ENCODE data around the gene KIF13A.
"Not testable (repeated sequence)": the region's sequence is repeated elsewhere in the genome, so short reads cannot be mapped to it uniquely, and the experiment has no call there.

KIF13A gene

GRCh38 chr6:17985934-17986655 lies 1.3 kb downstream of the KIF13A start:
- peak overlapping the region; percentile 76 to 86 for H3K4me3 ChIP-seq (ENCODE audit: low read length in 2 of 2)
- no peaks in the 10 kb centered on the region for H3K27me3 ChIP-seq (ENCODE audit: control insufficient read depth in 2 of 2, insufficient read depth in 2 of 2, low read length in 2 of 2)
- no peaks in the 10 kb centered on the region for H3K9me3 ChIP-seq (ENCODE audit: control insufficient read depth in 2 of 2, low read length in 2 of 2)
- H3K4me1 ChIP-seq (ENCODE audit: control insufficient read depth in 2 of 2, insufficient read depth in 2 of 2, low read length in 2 of 2), result peaks cover 8 to 22% of the 10 kb centered on the region in 2 donors
- H3K36me3 ChIP-seq (ENCODE audit: control insufficient read depth in 2 of 2, insufficient read depth in 2 of 2, low read length in 2 of 2), result peaks cover 0 to 5% of the 10 kb centered on the region in 2 donors
- H3K9ac ChIP-seq (ENCODE audit: low read depth in 1 of 2, low read length in 2 of 2), result peak overlapping the region; percentile 75 to 80
- H3K27ac ChIP-seq (ENCODE audit: low read depth in 2 of 2, low read length in 2 of 2), result peak overlapping the region; percentile 80

- peaks cover 0 to 5% of the 10 kb centered on the region in 2 donors for H3K36me3 ChIP-seq (ENCODE audit: control insufficient read depth in 2 of 2, insufficient read depth in 2 of 2, low read length in 2 of 2)
- no peaks in the 10 kb centered on the region for H3K27me3 ChIP-seq (ENCODE audit: control insufficient read depth in 2 of 2, insufficient read depth in 2 of 2, low read length in 2 of 2)
These were observed 2.4 kb downstream of the KIF13A start for GRCh38 chr6:17984812-17985670.

DNA sequence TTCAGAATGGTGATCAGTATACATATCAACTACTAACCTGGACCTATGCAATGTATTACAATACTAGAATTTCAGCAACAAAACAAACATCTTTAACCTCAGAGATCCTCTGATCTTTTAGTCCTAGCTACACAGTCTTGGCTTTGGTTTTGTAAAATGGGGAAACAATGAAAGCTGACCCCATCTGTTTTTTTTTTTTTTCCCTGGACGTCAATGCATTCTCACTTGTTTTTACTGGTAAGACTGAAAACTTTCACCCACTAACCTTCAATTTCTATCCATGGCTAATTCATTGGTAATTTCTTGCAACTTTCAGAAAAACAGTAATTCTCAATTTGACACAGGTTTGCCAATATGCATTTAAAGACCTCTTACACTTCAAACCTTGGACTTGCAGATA lies 3.0 kb downstream of the KIF13A start:
- Histone ChIP-seq H3K4me3 (ENCODE audit: low read length in 2 of 2) (peak overlapping the region in 1 of 2 donors; percentile 60), H3K9ac (ENCODE audit: low read depth in 1 of 2, low read length in 2 of 2) (no peak overlapping the region), H3K27ac (ENCODE audit: low read depth in 2 of 2, low read length in 2 of 2) (no peak overlapping the region), H3K4me1 (ENCODE audit: control insufficient read depth in 2 of 2, insufficient read depth in 2 of 2, low read length in 2 of 2) (peaks cover 8 to 22% of the 10 kb centered on the region in 2 donors), H3K27me3 (ENCODE audit: control insufficient read depth in 2 of 2, insufficient read depth in 2 of 2, low read length in 2 of 2) (no peaks in the 10 kb centered on the region), H3K9me3 (ENCODE audit: control insufficient read depth in 2 of 2, low read length in 2 of 2) (no peaks in the 10 kb centered on the region), H3K36me3 (ENCODE audit: control insufficient read depth in 2 of 2, insufficient read depth in 2 of 2, low read length in 2 of 2) (peaks cover 0 to 5% of the 10 kb centered on the region in 2 donors)

More at GRCh38 chr6:17984812-17985670, 2.4 kb downstream of the KIF13A start:
- peak overlapping the region in 1 of 2 donors; percentile 8 for H3K27ac ChIP-seq (ENCODE audit: low read depth in 2 of 2, low read length in 2 of 2)
- peak overlapping the region; percentile 60 to 76 for H3K4me3 ChIP-seq (ENCODE audit: low read length in 2 of 2)
- peaks cover 8 to 22% of the 10 kb centered on the region in 2 donors for H3K4me1 ChIP-seq (ENCODE audit: control insufficient read depth in 2 of 2, insufficient read depth in 2 of 2, low read length in 2 of 2)
- H3K9ac ChIP-seq (ENCODE audit: low read depth in 1 of 2, low read length in 2 of 2), result peak overlapping the region; percentile 35 to 75
- H3K9me3 ChIP-seq (ENCODE audit: control insufficient read depth in 2 of 2, low read length in 2 of 2), result no peaks in the 10 kb centered on the region

DNA sequence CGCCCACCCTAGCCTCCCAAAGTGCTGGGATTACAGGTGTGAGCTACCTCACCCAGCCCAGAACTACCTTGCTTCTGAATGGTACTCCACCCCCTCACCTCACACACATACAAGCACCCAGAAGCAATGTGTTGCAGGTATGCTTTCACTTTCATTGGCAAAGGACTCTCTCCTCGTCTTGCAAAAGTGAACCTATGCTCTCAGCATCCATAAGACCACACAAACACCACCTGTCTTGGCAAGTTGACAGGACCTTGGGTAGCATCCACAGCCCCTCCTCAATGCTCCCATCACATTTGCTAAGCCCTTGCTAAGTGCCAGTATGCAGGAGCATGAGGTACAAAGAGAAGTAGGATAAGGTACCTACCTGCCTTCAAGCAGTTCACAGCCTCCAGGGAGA lies 3.7 kb downstream of the KIF13A start:
- Histone ChIP-seq H3K36me3 (ENCODE audit: control insufficient read depth in 2 of 2, insufficient read depth in 2 of 2, low read length in 2 of 2) (peaks cover 0 to 5% of the 10 kb centered on the region in 2 donors), H3K9me3 (ENCODE audit: control insufficient read depth in 2 of 2, low read length in 2 of 2) (no peaks in the 10 kb centered on the region), H3K9ac (ENCODE audit: low read depth in 1 of 2, low read length in 2 of 2) (no peak overlapping the region), H3K27me3 (ENCODE audit: control insufficient read depth in 2 of 2, insufficient read depth in 2 of 2, low read length in 2 of 2) (no peaks in the 10 kb centered on the region), H3K4me1 (ENCODE audit: control insufficient read depth in 2 of 2, insufficient read depth in 2 of 2, low read length in 2 of 2) (peaks cover 8 to 22% of the 10 kb centered on the region in 2 donors), H3K27ac (ENCODE audit: low read depth in 2 of 2, low read length in 2 of 2) (no peak overlapping the region), H3K4me3 (ENCODE audit: low read length in 2 of 2) (peak overlapping the region; percentile 15 to 55)

- no peaks in the 10 kb centered on the region for H3K9me3 ChIP-seq (ENCODE audit: control insufficient read depth in 2 of 2, low read length in 2 of 2)
- no peaks in the 10 kb centered on the region for H3K27me3 ChIP-seq (ENCODE audit: control insufficient read depth in 2 of 2, insufficient read depth in 2 of 2, low read length in 2 of 2)
- H3K4me1 ChIP-seq (ENCODE audit: control insufficient read depth in 2 of 2, insufficient read depth in 2 of 2, low read length in 2 of 2), result peaks cover 0 to 7% of the 10 kb centered on the region in 2 donors
- H3K36me3 ChIP-seq (ENCODE audit: control insufficient read depth in 2 of 2, insufficient read depth in 2 of 2, low read length in 2 of 2), result peaks cover 0 to 5% of the 10 kb centered on the region in 2 donors
- H3K4me3 ChIP-seq (ENCODE audit: low read length in 2 of 2), result no peak overlapping the region
- no peak overlapping the region for H3K27ac ChIP-seq (ENCODE audit: low read depth in 2 of 2, low read length in 2 of 2)
- no peak overlapping the region for H3K9ac ChIP-seq (ENCODE audit: low read depth in 1 of 2, low read length in 2 of 2)
These were observed 7.1 kb downstream of the KIF13A start for GRCh38 chr6:17980329-17980728.

GRCh38 chr6:17979479-17979878 lies 8.0 kb downstream of the KIF13A start:
- H3K9me3 ChIP-seq (ENCODE audit: control insufficient read depth in 2 of 2, low read length in 2 of 2), result no peaks in the 10 kb centered on the region
- no peaks in the 10 kb centered on the region for H3K27me3 ChIP-seq (ENCODE audit: control insufficient read depth in 2 of 2, insufficient read depth in 2 of 2, low read length in 2 of 2)
- H3K4me1 ChIP-seq (ENCODE audit: control insufficient read depth in 2 of 2, insufficient read depth in 2 of 2, low read length in 2 of 2), result no peaks in the 10 kb centered on the region
- H3K27ac ChIP-seq (ENCODE audit: low read depth in 2 of 2, low read length in 2 of 2), result no peak overlapping the region
- peaks cover 0 to 5% of the 10 kb centered on the region in 2 donors for H3K36me3 ChIP-seq (ENCODE audit: control insufficient read depth in 2 of 2, insufficient read depth in 2 of 2, low read length in 2 of 2)
- no peak overlapping the region for H3K9ac ChIP-seq (ENCODE audit: low read depth in 1 of 2, low read length in 2 of 2)
- H3K4me3 ChIP-seq (ENCODE audit: low read length in 2 of 2), result no peak overlapping the region

DNA sequence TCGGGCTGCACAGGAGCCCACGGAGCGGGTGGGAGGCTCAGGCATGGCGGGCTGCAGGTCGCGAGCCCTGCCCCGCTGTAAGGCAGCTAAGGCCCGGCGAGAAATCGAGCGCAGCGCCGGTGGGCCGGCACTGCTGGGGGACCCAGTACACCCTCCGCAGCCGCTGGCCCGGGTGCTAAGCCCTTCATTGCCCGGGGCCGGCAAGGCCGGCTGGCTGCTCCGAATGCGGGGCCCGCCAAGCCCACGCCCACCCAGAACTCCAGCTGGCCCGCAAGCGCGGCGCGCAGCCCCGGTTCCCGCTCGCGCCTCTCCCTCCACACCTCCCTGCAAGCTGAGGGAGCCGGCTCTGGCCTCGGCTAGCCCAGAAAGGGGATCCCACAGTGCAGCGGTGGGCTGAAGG lies 11.2 kb downstream of the KIF13A start:
- not testable (repeated sequence) for H3K36me3 ChIP-seq (ENCODE audit: control insufficient read depth in 2 of 2, insufficient read depth in 2 of 2, low read length in 2 of 2); H3K9me3 ChIP-seq (ENCODE audit: control insufficient read depth in 2 of 2, low read length in 2 of 2); H3K27ac ChIP-seq (ENCODE audit: low read depth in 2 of 2, low read length in 2 of 2); H3K4me3 ChIP-seq (ENCODE audit: low read length in 2 of 2); H3K9ac ChIP-seq (ENCODE audit: low read depth in 1 of 2, low read length in 2 of 2); H3K27me3 ChIP-seq (ENCODE audit: control insufficient read depth in 2 of 2, insufficient read depth in 2 of 2, low read length in 2 of 2); H3K4me1 ChIP-seq (ENCODE audit: control insufficient read depth in 2 of 2, insufficient read depth in 2 of 2, low read length in 2 of 2)

DNA sequence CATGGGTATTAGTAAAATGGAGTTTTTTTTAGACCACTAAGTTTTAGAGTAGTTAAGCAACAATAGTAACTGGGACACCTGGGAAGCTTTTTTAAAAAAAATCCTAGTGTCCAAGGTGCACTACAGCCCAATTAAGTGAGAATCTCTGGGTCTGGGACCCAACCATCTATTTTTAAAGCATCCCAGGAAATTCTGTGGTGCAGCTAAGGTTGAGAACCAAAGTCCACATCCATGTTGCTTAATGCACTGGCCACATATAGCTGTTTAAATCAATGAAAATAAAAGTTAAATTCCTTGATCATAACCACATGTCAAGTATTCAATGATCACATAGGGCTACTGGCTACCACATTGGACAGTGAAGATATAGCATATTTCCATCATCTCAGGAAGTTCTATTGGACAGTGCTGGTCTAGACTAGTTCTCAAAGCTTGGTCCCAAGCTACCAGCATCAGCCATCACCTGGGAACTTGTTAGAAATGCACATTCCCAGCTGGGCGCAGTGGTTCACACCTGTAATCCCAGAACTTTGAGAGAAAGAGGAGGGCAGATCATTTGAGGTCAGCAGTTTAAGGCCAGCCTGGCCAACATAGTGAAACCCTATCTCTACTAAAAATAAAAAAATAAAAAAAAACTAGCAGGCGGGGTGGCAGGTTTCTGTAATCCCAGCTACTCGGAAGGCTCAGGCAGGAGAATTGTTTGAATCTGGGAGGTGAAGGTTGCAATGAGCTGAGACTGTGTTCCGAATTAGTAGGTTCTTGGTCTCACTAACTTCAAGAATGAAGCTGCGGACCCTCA lies 12.7 kb downstream of the KIF13A start:
- H3K27me3 ChIP-seq (ENCODE audit: control insufficient read depth in 2 of 2, insufficient read depth in 2 of 2, low read length in 2 of 2), result no peaks in the 10 kb centered on the region
- H3K4me1 ChIP-seq (ENCODE audit: control insufficient read depth in 2 of 2, insufficient read depth in 2 of 2, low read length in 2 of 2), result peaks cover 5% of the 10 kb centered on the region in 2 donors
- H3K9me3 ChIP-seq (ENCODE audit: control insufficient read depth in 2 of 2, low read length in 2 of 2), result no peaks in the 10 kb centered on the region
- H3K9ac ChIP-seq (ENCODE audit: low read depth in 1 of 2, low read length in 2 of 2), result no peak overlapping the region
- no peak overlapping the region for H3K4me3 ChIP-seq (ENCODE audit: low read length in 2 of 2)
- H3K36me3 ChIP-seq (ENCODE audit: control insufficient read depth in 2 of 2, insufficient read depth in 2 of 2, low read length in 2 of 2), result no peaks in the 10 kb centered on the region
- H3K27ac ChIP-seq (ENCODE audit: low read depth in 2 of 2, low read length in 2 of 2), result no peak overlapping the region

DNA sequence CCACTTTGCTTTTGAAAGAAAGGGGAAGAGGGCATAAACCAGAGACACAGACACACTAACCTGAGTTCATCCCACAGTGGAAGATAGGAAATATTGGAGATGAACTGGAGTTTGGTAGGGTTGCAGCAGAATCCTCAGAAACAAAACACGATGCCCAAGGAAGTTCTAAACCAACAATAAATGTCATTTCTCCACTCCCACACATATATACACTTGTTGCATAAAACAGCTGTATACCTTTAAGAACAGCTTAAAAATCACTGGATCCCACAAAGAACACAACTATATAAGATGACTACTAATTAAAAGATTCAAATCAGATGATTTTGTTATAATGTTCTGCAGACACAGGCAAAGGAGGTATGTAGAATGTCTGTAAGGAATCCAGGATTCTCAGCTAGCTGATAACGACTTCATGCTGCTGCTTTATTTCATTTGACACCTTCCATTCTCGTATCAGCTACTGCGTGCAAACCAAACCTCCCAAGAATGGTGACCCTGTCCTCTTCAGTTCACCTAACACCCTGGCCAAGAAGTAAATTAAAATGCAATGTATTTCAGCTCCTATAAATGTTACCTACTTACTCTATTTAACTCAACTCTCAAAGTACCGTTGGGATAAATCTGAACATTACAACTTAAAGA lies 14.3 kb downstream of the KIF13A start:
- Histone ChIP-seq H3K27me3 (ENCODE audit: control insufficient read depth in 2 of 2, insufficient read depth in 2 of 2, low read length in 2 of 2) (no peaks in the 10 kb centered on the region), H3K36me3 (ENCODE audit: control insufficient read depth in 2 of 2, insufficient read depth in 2 of 2, low read length in 2 of 2) (no peaks in the 10 kb centered on the region), H3K4me3 (ENCODE audit: low read length in 2 of 2) (no peak overlapping the region), H3K9me3 (ENCODE audit: control insufficient read depth in 2 of 2, low read length in 2 of 2) (no peaks in the 10 kb centered on the region), H3K4me1 (ENCODE audit: control insufficient read depth in 2 of 2, insufficient read depth in 2 of 2, low read length in 2 of 2) (peaks cover 5% of the 10 kb centered on the region in 2 donors), H3K27ac (ENCODE audit: low read depth in 2 of 2, low read length in 2 of 2) (peak overlapping the region in 1 of 2 donors; percentile 31), H3K9ac (ENCODE audit: low read depth in 1 of 2, low read length in 2 of 2) (no peak overlapping the region)

Measured in mucosa of rectum (tissue), 2 donors.